DND-41 (cell line): ENCODE results near the gene MORF4L1.

ENCODE experiments used
- ATAC-seq: fragments of 200-7000 bp; cut with Tn5 transposase; 3 replicates; pipeline ENCODE4 v1.9.1; 2021; ENCODE audit warnings: low read depth; ENCODE audit not compliant: insufficient read depth
- DNase-seq: peaks from one replicate; pipeline ENCODE4 v3.0.0-alpha.2; 2020
- H2AFZ ChIP-seq: 2 replicates; pipeline ENCODE4 v1.6.0; 2012; ENCODE audit warnings: low read depth, low read length
- H3K27ac ChIP-seq: 2 replicates; pipeline ENCODE4 v1.5.1; 2012; ENCODE audit warnings: low read length, inconsistent platforms
- H3K27me3 ChIP-seq: fragments of 200-600 bp; sonication (generic); 2 replicates; pipeline ENCODE4 v1.6.0; 2012; ENCODE audit warnings: low read length, mild to moderate bottlenecking, inconsistent platforms; ENCODE audit not compliant: insufficient read depth, poor library complexity
- H3K36me3 ChIP-seq: 2 replicates; pipeline ENCODE4 v1.5.1; 2012; ENCODE audit warnings: low read length, inconsistent platforms; ENCODE audit not compliant: insufficient read depth
- H3K4me1 ChIP-seq: 2 replicates; pipeline ENCODE4 v1.5.1; 2012; ENCODE audit warnings: mild to moderate bottlenecking, low read length; ENCODE audit not compliant: insufficient read depth
- H3K4me2 ChIP-seq: 2 replicates; pipeline ENCODE4 v1.6.0; 2012; ENCODE audit warnings: mild to moderate bottlenecking, moderate library complexity, low read length, inconsistent platforms; ENCODE audit not compliant: insufficient read depth
- H3K4me3 ChIP-seq, 2 experiments: fragments of 200-600 bp in 1 of 2; shearing (Covaris generic) in 1 of 2; 2 replicates each; pipeline ENCODE4 v1.5.1; 2012 to 2016; ENCODE audit warnings: inconsistent platforms in 2 of 2, low read length in 2 of 2, mild to moderate bottlenecking in 2 of 2, low read depth in 1 of 2, moderate library complexity in 1 of 2
- H3K79me2 ChIP-seq: 2 replicates; pipeline ENCODE4 v1.6.0; 2012; ENCODE audit warnings: low read length, inconsistent platforms; ENCODE audit not compliant: insufficient read depth
- H3K9ac ChIP-seq: 2 replicates; pipeline ENCODE4 v1.6.0; 2012; ENCODE audit warnings: low read depth, mild to moderate bottlenecking, inconsistent platforms, low read length, moderate library complexity
- H3K9me3 ChIP-seq: 2 replicates; pipeline ENCODE4 v1.5.1; 2012; ENCODE audit warnings: low read length, moderate library complexity, mild to moderate bottlenecking, inconsistent platforms; ENCODE audit not compliant: insufficient read depth, severe bottlenecking
- H4K20me1 ChIP-seq: 2 replicates; pipeline ENCODE4 v1.6.0; 2012; ENCODE audit warnings: low read length; ENCODE audit not compliant: insufficient read depth
- CTCF ChIP-seq: IDR thresholded peaks from 2 replicates; pipeline ENCODE4 v1.5.1; 2012; ENCODE audit warnings: borderline replicate concordance, low read length, moderate library complexity, mild to moderate bottlenecking; ENCODE audit not compliant: poor library complexity, severe bottlenecking; ENCODE audit errors: extremely low read depth
- EZH2 ChIP-seq: IDR thresholded peaks from 3 replicates; pipeline ENCODE4 v1.6.1; 2012; ENCODE audit warnings: borderline replicate concordance, low read depth, mild to moderate bottlenecking, moderate library complexity, low read length, inconsistent platforms; ENCODE audit not compliant: severe bottlenecking

MORF4L1 gene

GRCh38 chr15:78937132-78937739, 64.5 kb downstream of the MORF4L1 start:
- Histone ChIP-seq H3K4me1 (peaks cover 13% of the 10 kb centered on the region), H3K79me2 (no peaks in the 10 kb centered on the region), H3K4me3 (no peak overlapping the region), H3K9me3 (no peaks in the 10 kb centered on the region), H3K4me2 (peak overlapping the region; percentile 7; the same call in 1 of the 2 replicates), H3K27me3 (no peaks in the 10 kb centered on the region), H3K9ac (peak overlapping the region; percentile 21; the same call in 1 of the 2 replicates), H2AFZ (peak overlapping the region; percentile 25), H3K27ac (peak overlapping the region; percentile 63; the same call in 1 of the 2 replicates), H3K36me3 (no peaks in the 10 kb centered on the region), H4K20me1 (no peaks in the 10 kb centered on the region)
- ATAC-seq (peak; percentile 92), DNase-seq (peak; percentile 87)
- TF ChIP-seq CTCF, result no peak
- TF ChIP-seq EZH2, result no peak

- ATAC-seq (no peak), DNase-seq (no peak)
- TF ChIP-seq CTCF (no peak), EZH2 (no peak)
- Histone ChIP-seq H2AFZ (no peak overlapping the region), H3K4me1 (peaks cover 13% of the 10 kb centered on the region), H3K9ac (no peak overlapping the region), H3K27ac (no peak overlapping the region), H3K4me3 (no peak overlapping the region), H4K20me1 (no peaks in the 10 kb centered on the region), H3K79me2 (no peaks in the 10 kb centered on the region), H3K36me3 (no peaks in the 10 kb centered on the region), H3K4me2 (no peak overlapping the region), H3K9me3 (no peaks in the 10 kb centered on the region), H3K27me3 (no peaks in the 10 kb centered on the region)
Observed at GRCh38 chr15:78938658-78939488, 66.2 kb downstream of the MORF4L1 start.

GRCh38 chr15:78942741-78943140, 70.1 kb downstream of the MORF4L1 start:
- TF ChIP-seq EZH2 (no peak), CTCF (no peak)
- Histone ChIP-seq H3K27me3 (no peaks in the 10 kb centered on the region), H2AFZ (no peak overlapping the region), H3K4me2 (no peak overlapping the region), H3K9ac (no peak overlapping the region), H3K27ac (no peak overlapping the region), H3K4me1 (peaks cover 10% of the 10 kb centered on the region; the same call in 1 of the 2 replicates), H4K20me1 (no peaks in the 10 kb centered on the region), H3K36me3 (no peaks in the 10 kb centered on the region), H3K79me2 (no peaks in the 10 kb centered on the region), H3K9me3 (no peaks in the 10 kb centered on the region), H3K4me3 (no peak overlapping the region)
- no peak for ATAC-seq
- no peak for DNase-seq
